ENCODE results near the gene CYP3A7.
"Not testable (repeated sequence)": the region's sequence is repeated elsewhere in the genome, so short reads cannot be mapped to it uniquely, and the experiment has no call there.

The CYP3A7 gene

GRCh38 chr7:99779949-99780348 lies 45.0 kb upstream of the CYP3A7 start:
- Histone ChIP-seq H3K27ac (ENCODE audit: low read length) (no peak overlapping the region), H3K27me3 (ENCODE audit: low read depth, low read length) (peaks cover 66% of the 10 kb centered on the region), H3K4me2 (ENCODE audit: low read length) (no peak overlapping the region), H2AFZ (ENCODE audit: low read depth, low read length) (no peak overlapping the region), H3K9me3 (ENCODE audit: insufficient read depth, low read length) (no peaks in the 10 kb centered on the region), H4K20me1 (ENCODE audit: insufficient read depth, low read length) (no peaks in the 10 kb centered on the region), H3K9ac (ENCODE audit: low read length) (no peak overlapping the region), H3K79me2 (ENCODE audit: low read length) (no peaks in the 10 kb centered on the region), H3K4me3 (ENCODE audit: low read length) (no peak overlapping the region), H3K4me1 (ENCODE audit: low read length) (no peaks in the 10 kb centered on the region), H3K36me3 (replicated peaks; ENCODE audit: low read depth, low read length) (no peaks in the 10 kb centered on the region)
- TF ChIP-seq, protein P1, sequence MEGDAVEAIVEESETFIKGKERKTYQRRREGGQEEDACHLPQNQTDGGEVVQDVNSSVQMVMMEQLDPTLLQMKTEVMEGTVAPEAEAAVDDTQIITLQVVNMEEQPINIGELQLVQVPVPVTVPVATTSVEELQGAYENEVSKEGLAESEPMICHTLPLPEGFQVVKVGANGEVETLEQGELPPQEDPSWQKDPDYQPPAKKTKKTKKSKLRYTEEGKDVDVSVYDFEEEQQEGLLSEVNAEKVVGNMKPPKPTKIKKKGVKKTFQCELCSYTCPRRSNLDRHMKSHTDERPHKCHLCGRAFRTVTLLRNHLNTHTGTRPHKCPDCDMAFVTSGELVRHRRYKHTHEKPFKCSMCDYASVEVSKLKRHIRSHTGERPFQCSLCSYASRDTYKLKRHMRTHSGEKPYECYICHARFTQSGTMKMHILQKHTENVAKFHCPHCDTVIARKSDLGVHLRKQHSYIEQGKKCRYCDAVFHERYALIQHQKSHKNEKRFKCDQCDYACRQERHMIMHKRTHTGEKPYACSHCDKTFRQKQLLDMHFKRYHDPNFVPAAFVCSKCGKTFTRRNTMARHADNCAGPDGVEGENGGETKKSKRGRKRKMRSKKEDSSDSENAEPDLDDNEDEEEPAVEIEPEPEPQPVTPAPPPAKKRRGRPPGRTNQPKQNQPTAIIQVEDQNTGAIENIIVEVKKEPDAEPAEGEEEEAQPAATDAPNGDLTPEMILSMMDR (IDR thresholded peaks at IDR 0.05; ENCODE audit: low read depth, low read length): no peak
- no peak for TF ChIP-seq EZH2phosphoT487 (IDR thresholded peaks at IDR 0.05; ENCODE audit: low read depth)

GRCh38 chr7:99778880-99779279 lies 43.9 kb upstream of the CYP3A7 start:
- no peak overlapping the region for H3K4me2 ChIP-seq (ENCODE audit: low read length)
- H3K27ac ChIP-seq (ENCODE audit: low read length): no peak overlapping the region
- peaks cover 60% of the 10 kb centered on the region for H3K27me3 ChIP-seq (ENCODE audit: low read depth, low read length)
- no peak overlapping the region for H3K4me3 ChIP-seq (ENCODE audit: low read length)
- no peaks in the 10 kb centered on the region for H4K20me1 ChIP-seq (ENCODE audit: insufficient read depth, low read length)
- H3K9me3 ChIP-seq (ENCODE audit: insufficient read depth, low read length): no peaks in the 10 kb centered on the region
- H3K4me1 ChIP-seq (ENCODE audit: low read length): no peaks in the 10 kb centered on the region
- H3K79me2 ChIP-seq (ENCODE audit: low read length): no peaks in the 10 kb centered on the region
- H3K36me3 ChIP-seq (replicated peaks; ENCODE audit: low read depth, low read length): no peaks in the 10 kb centered on the region
- no peak for TF ChIP-seq EZH2phosphoT487 (IDR thresholded peaks at IDR 0.05; ENCODE audit: low read depth)
- TF ChIP-seq, protein P1 (IDR thresholded peaks at IDR 0.05; ENCODE audit: low read depth, low read length): no peak
- no peak overlapping the region for H3K9ac ChIP-seq (ENCODE audit: low read length)
- no peak overlapping the region for H2AFZ ChIP-seq (ENCODE audit: low read depth, low read length)

GRCh38 chr7:99773395-99773794 lies 38.4 kb upstream of the CYP3A7 start:
- not testable (repeated sequence) for H3K9ac ChIP-seq (ENCODE audit: low read length); H3K9me3 ChIP-seq (ENCODE audit: insufficient read depth, low read length); H3K4me2 ChIP-seq (ENCODE audit: low read length); H3K79me2 ChIP-seq (ENCODE audit: low read length); H3K4me3 ChIP-seq (ENCODE audit: low read length); H3K36me3 ChIP-seq (replicated peaks; ENCODE audit: low read depth, low read length); H2AFZ ChIP-seq (ENCODE audit: low read depth, low read length); H4K20me1 ChIP-seq (ENCODE audit: insufficient read depth, low read length); H3K4me1 ChIP-seq (ENCODE audit: low read length); H3K27ac ChIP-seq (ENCODE audit: low read length)
- H3K27me3 ChIP-seq (ENCODE audit: low read depth, low read length): peaks cover 52% of the 10 kb centered on the region

DNA sequence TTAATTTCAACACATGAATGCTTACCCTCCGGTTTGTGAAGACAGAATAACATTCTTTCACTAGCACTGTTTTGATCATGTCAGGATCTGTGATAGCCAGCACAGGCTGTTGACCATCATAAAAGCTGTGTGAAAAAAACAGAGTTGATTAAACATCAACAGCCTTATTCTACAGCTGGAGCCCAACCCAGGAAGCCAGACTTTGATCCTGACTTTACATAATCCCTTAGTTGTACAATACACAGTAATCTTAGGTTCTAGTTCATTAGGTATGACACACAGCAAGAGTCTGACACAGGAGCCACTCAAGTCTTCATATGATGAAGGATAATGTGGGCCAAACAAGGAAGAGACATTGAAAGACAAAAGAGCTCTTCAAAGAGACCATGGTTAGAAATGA lies 37.6 kb upstream of the CYP3A7 start:
- no peak overlapping the region for H3K9ac ChIP-seq (ENCODE audit: low read length)
- H3K4me1 ChIP-seq (ENCODE audit: low read length): peaks cover 5% of the 10 kb centered on the region
- H3K4me3 ChIP-seq (ENCODE audit: low read length): no peak overlapping the region
- H3K9me3 ChIP-seq (ENCODE audit: insufficient read depth, low read length): no peaks in the 10 kb centered on the region
- H3K27ac ChIP-seq (ENCODE audit: low read length): no peak overlapping the region
- H3K4me2 ChIP-seq (ENCODE audit: low read length): no peak overlapping the region
- peaks cover 52% of the 10 kb centered on the region for H3K27me3 ChIP-seq (ENCODE audit: low read depth, low read length)
- H3K36me3 ChIP-seq (replicated peaks; ENCODE audit: low read depth, low read length): no peaks in the 10 kb centered on the region
- no peak overlapping the region for H2AFZ ChIP-seq (ENCODE audit: low read depth, low read length)
- no peaks in the 10 kb centered on the region for H4K20me1 ChIP-seq (ENCODE audit: insufficient read depth, low read length)
- no peaks in the 10 kb centered on the region for H3K79me2 ChIP-seq (ENCODE audit: low read length)
- no peak for TF ChIP-seq EZH2phosphoT487 (IDR thresholded peaks at IDR 0.05; ENCODE audit: low read depth)
- TF ChIP-seq, protein P1 (IDR thresholded peaks at IDR 0.05; ENCODE audit: low read depth, low read length): no peak

- H3K36me3 ChIP-seq (replicated peaks; ENCODE audit: low read depth, low read length); H3K9ac ChIP-seq (ENCODE audit: low read length); H2AFZ ChIP-seq (ENCODE audit: low read depth, low read length); H3K79me2 ChIP-seq (ENCODE audit: low read length); H3K9me3 ChIP-seq (ENCODE audit: insufficient read depth, low read length); H3K4me1 ChIP-seq (ENCODE audit: low read length); H3K4me2 ChIP-seq (ENCODE audit: low read length); H3K27ac ChIP-seq (ENCODE audit: low read length); H3K4me3 ChIP-seq (ENCODE audit: low read length); H4K20me1 ChIP-seq (ENCODE audit: insufficient read depth, low read length): not testable (repeated sequence)
- H3K27me3 ChIP-seq (ENCODE audit: low read depth, low read length): peaks cover 76% of the 10 kb centered on the region
These were observed 34.5 kb upstream of the CYP3A7 start for GRCh38 chr7:99769494-99769893.

All from OCI-LY3 (cell line).